ENCODE measurements around the gene FNDC8. TPM values are rescaled to one million over a fixed set of nuclear protein-coding genes. Genes with fewer than 3 reads are reported as not detected.

The FNDC8 gene
- total and polyA plus RNA-seq, 12 donors: not detected

- intact Hi-C loops (cut with DNase I): no loop called here
- H3K9me3 ChIP-seq (replicated peaks in 1 of 3): no peaks in the 10 kb centered on the region
- 92 to 96% (median 94%) methylated on average over 19 to 22 of the region's 22 CpGs for WGBS, 4 donors
- no peak overlapping the region for H3K4me3 ChIP-seq
- no peak overlapping the region for H3K27ac ChIP-seq
- DNase-seq: no peak
- TF ChIP-seq CTCF (IDR thresholded peaks at IDR 0.05): no peak
- H3K27me3 ChIP-seq: no peaks in the 10 kb centered on the region
- H3K4me1 ChIP-seq (replicated peaks in 1 of 2): no peaks in the 10 kb centered on the region
- H3K36me3 ChIP-seq (replicated peaks in 1 of 2): peaks cover 0 to 68% of the 10 kb centered on the region in 2 donors
These were observed 11.6 kb downstream of the FNDC8 start for GRCh38 chr17:35132816-35133550.

DNA sequence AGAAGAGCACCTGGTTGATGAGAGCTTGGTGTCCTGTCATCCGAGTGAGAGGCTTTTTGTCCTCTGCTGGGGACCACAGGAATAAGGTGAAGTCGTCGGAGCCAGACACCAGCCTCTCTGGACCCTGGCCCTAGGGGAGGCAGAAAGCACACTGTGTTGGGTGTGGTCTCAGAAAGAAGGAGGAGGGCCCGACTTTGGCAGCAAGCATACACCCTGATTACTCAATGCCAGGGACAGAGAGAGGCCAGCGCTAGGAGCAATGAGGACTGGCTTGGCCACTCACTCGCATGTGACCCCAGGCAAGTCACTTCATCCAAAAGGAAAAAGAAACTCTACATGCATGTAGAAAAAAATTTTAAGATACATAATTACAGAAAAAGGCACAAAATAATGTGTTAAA, 13.9 kb downstream of the FNDC8 start:
- H3K4me1 ChIP-seq (replicated peaks in 1 of 2): no peaks in the 10 kb centered on the region
- TF ChIP-seq CTCF (IDR thresholded peaks at IDR 0.05) (no peak), POLR2A (IDR thresholded peaks at IDR 0.05) (no peak)
- H3K36me3 ChIP-seq (replicated peaks in 1 of 2): peaks cover 0 to 81% of the 10 kb centered on the region in 2 donors
- H3K27ac ChIP-seq: no peak overlapping the region
- H3K4me3 ChIP-seq: no peak overlapping the region
- no peaks in the 10 kb centered on the region for H3K9me3 ChIP-seq (replicated peaks in 1 of 3)
- no peak for DNase-seq
- no peaks in the 10 kb centered on the region for H3K27me3 ChIP-seq
- intact Hi-C loops (cut with DNase I): no loop called here
- 86 to 93% (median 90%) methylated on average over 6 of the region's 6 CpGs for WGBS, 4 donors

GRCh38 chr17:35138218-35138617, 16.8 kb downstream of the FNDC8 start:
- no peak overlapping the region for H3K27ac ChIP-seq
- WGBS, 4 donors: 95 to 97% (median 96%) methylated on average over 6 of the region's 6 CpGs
- H3K27me3 ChIP-seq: no peaks in the 10 kb centered on the region
- no peaks in the 10 kb centered on the region for H3K9me3 ChIP-seq (replicated peaks in 1 of 3)
- intact Hi-C loops (cut with DNase I): no loop called here
- H3K4me1 ChIP-seq (replicated peaks in 1 of 2): peaks cover 6 to 10% of the 10 kb centered on the region in 2 donors
- H3K4me3 ChIP-seq: no peak overlapping the region
- H3K36me3 ChIP-seq (replicated peaks in 1 of 2): peaks cover 0 to 60% of the 10 kb centered on the region in 2 donors
- no peak for TF ChIP-seq CTCF (IDR thresholded peaks at IDR 0.05)
- TF ChIP-seq POLR2A (IDR thresholded peaks at IDR 0.05): no peak
- DNase-seq: no peak

GRCh38 chr17:35141681-35142466, 20.5 kb downstream of the FNDC8 start, which contains the start of gene NLE1:
NLE1 (minus strand) TSS chr17:35142303; CDS start chr17:35142275, 28 bp downstream.
- Histone ChIP-seq H3K36me3 (replicated peaks in 1 of 2) (peaks cover 0 to 24% of the 10 kb centered on the region in 2 donors), H3K27me3 (no peaks in the 10 kb centered on the region), H3K4me3 (peak within 1 kb of the TSS; percentile 34 to 93 (median 79)), H3K27ac (no peak within 1 kb of the TSS), H3K4me1 (replicated peaks in 1 of 2) (peaks cover 6 to 10% of the 10 kb centered on the region in 2 donors), H3K9me3 (replicated peaks in 1 of 3) (no peaks in the 10 kb centered on the region)
- TF ChIP-seq CTCF (IDR thresholded peaks at IDR 0.05) (peak; percentile 63 to 94 (median 88)), POLR2A (IDR thresholded peaks at IDR 0.05) (peak in 1 of 2 donors; percentile 7)
- 0 to 2% (median 0%) methylated on average over 7 to 65 of the region's 65 CpGs for WGBS, 4 donors
- intact Hi-C loops (cut with DNase I): no loop called here
- DNase-seq: peak; percentile 75 to 83 (median 77)

Data from adrenal gland (tissue), 12 donors.